Activated naive CD8-positive, alpha-beta T cell (primary cell): ENCODE measurements around the gene TP63.
"Not testable (repeated sequence)": the region's sequence is repeated elsewhere in the genome, so short reads cannot be mapped to it uniquely, and the experiment has no call there.

Source experiments
- H3K27ac Mint-ChIP-seq: one replicate; pipeline ENCODE4 v1.8.0; 2021; ENCODE audit warnings: mixed read lengths
- H3K27me3 Mint-ChIP-seq: one replicate; pipeline ENCODE4 v1.8.0; 2021; ENCODE audit warnings: mixed read lengths
- H3K36me3 Mint-ChIP-seq: one replicate; pipeline ENCODE4 v1.8.0; 2021; ENCODE audit warnings: mixed read lengths
- H3K4me1 Mint-ChIP-seq: one replicate; pipeline ENCODE4 v1.8.0; 2021; ENCODE audit warnings: low read depth, mixed read lengths
- H3K4me3 Mint-ChIP-seq: one replicate; pipeline ENCODE4 v1.8.0; 2021; ENCODE audit warnings: mild to moderate bottlenecking, mixed read lengths
- H3K9me3 Mint-ChIP-seq: one replicate; pipeline ENCODE4 v1.8.0; 2021; ENCODE audit warnings: low read depth, mixed read lengths

The TP63 gene

GRCh38 chr3:189638276-189639031 lies 7.3 kb downstream of the TP63 start:
- Mint-ChIP-seq H3K27ac (no peak overlapping the region), H3K9me3 (no peaks in the 10 kb centered on the region), H3K36me3 (no peaks in the 10 kb centered on the region), H3K4me1 (no peaks in the 10 kb centered on the region), H3K27me3 (no peaks in the 10 kb centered on the region), H3K4me3 (no peak overlapping the region)

- Mint-ChIP-seq H3K27me3 (no peaks in the 10 kb centered on the region), H3K9me3 (no peaks in the 10 kb centered on the region), H3K36me3 (no peaks in the 10 kb centered on the region), H3K4me3 (no peak overlapping the region), H3K27ac (no peak overlapping the region), H3K4me1 (no peaks in the 10 kb centered on the region)
Measured at GRCh38 chr3:189641776-189642175, 10.6 kb downstream of the TP63 start.

- Mint-ChIP-seq H3K4me3 (no peak overlapping the region), H3K9me3 (no peaks in the 10 kb centered on the region), H3K4me1 (no peaks in the 10 kb centered on the region), H3K27ac (no peak overlapping the region), H3K36me3 (no peaks in the 10 kb centered on the region), H3K27me3 (no peaks in the 10 kb centered on the region)
Measured at GRCh38 chr3:189646853-189647542, 15.8 kb downstream of the TP63 start.

DNA sequence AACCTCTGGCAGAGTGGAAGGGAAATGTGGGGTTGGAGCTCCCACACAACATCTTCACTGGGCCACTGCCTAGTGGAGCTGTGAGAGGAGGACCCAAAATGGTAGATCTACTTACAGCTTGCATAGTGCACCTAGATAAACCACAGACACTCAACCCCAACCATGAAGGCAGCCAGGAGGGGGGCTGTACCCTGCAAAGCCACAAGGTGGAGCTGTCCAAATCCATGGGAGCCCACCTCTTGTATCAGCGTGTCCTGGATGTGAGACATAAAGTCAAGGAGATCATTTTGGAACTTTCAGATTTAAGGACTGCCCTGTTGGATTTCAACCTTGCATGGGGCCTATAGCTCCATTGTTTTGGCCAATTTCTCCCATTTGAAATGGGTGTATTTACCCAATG lies 20.9 kb downstream of the TP63 start:
- Mint-ChIP-seq H3K4me3 (no peak overlapping the region), H3K4me1 (no peaks in the 10 kb centered on the region), H3K27ac (no peak overlapping the region), H3K36me3 (peaks cover 6% of the 10 kb centered on the region), H3K9me3 (peaks cover 16% of the 10 kb centered on the region), H3K27me3 (no peaks in the 10 kb centered on the region)

GRCh38 chr3:189655617-189656016 lies 24.4 kb downstream of the TP63 start:
- Mint-ChIP-seq H3K4me3 (no peak overlapping the region), H3K9me3 (peaks cover 21% of the 10 kb centered on the region), H3K27me3 (no peaks in the 10 kb centered on the region)

DNA sequence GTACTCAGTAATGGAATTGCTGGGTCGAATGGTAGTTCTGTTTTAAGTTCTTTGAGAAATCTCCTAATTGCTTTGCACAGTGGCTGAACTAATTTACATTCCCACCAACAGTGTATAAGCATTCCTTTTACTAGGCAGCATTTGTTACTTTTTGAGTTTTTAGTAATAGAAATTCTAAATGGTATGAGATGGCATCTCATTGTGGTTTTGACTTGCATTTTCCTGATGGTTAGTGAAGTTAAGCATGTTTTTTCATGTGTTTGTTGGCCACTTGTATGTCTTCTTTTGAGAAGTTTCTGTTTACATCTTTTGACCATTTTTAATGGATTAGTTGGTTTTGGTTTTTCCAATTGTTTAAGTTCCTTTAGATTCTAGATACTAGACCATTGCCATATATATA lies 28.4 kb downstream of the TP63 start:
- H3K4me1 Mint-ChIP-seq, result no peaks in the 10 kb centered on the region
- no peak overlapping the region for H3K4me3 Mint-ChIP-seq
- peaks cover 21% of the 10 kb centered on the region for H3K9me3 Mint-ChIP-seq
- H3K36me3 Mint-ChIP-seq, result peaks cover 6% of the 10 kb centered on the region
- no peak overlapping the region for H3K27ac Mint-ChIP-seq
- no peaks in the 10 kb centered on the region for H3K27me3 Mint-ChIP-seq

More at GRCh38 chr3:189655617-189656016, 24.4 kb downstream of the TP63 start:
- H3K27ac Mint-ChIP-seq, result no peak overlapping the region
- peaks cover 6% of the 10 kb centered on the region for H3K36me3 Mint-ChIP-seq
- no peaks in the 10 kb centered on the region for H3K4me1 Mint-ChIP-seq

GRCh38 chr3:189664311-189664710 lies 33.1 kb downstream of the TP63 start:
- Mint-ChIP-seq H3K4me3 (no peak overlapping the region), H3K27me3 (no peaks in the 10 kb centered on the region), H3K9me3 (no peaks in the 10 kb centered on the region), H3K4me1 (no peaks in the 10 kb centered on the region), H3K27ac (no peak overlapping the region), H3K36me3 (no peaks in the 10 kb centered on the region)

GRCh38 chr3:189672346-189672745 lies 41.2 kb downstream of the TP63 start:
- H3K27ac Mint-ChIP-seq, H3K36me3 Mint-ChIP-seq, H3K27me3 Mint-ChIP-seq, H3K9me3 Mint-ChIP-seq, H3K4me1 Mint-ChIP-seq, H3K4me3 Mint-ChIP-seq: not testable (repeated sequence)

DNA sequence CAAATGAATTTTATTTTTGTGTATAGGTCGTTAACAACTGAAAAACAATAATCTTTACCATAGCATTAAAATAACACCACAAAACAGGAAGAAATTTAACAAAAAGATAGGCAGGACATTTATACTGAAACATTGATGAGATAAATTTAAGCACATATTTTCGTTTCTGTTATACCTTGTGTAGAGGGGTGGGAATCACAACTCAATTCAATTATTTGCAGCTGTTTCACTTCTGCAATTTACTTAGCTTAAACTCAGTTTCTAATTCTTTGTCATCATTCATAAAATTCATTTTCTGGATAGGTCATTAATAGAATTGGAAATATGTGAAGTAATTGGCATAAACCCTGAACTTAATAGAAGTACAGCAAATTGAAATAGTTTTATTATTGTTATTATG lies 42.3 kb downstream of the TP63 start:
- peaks cover 2% of the 10 kb centered on the region for H3K27me3 Mint-ChIP-seq
- H3K36me3 Mint-ChIP-seq, result no peaks in the 10 kb centered on the region
- peaks cover 2% of the 10 kb centered on the region for H3K4me1 Mint-ChIP-seq
- H3K4me3 Mint-ChIP-seq, result no peak overlapping the region
- no peak overlapping the region for H3K27ac Mint-ChIP-seq
- H3K9me3 Mint-ChIP-seq, result peaks cover 2% of the 10 kb centered on the region

DNA sequence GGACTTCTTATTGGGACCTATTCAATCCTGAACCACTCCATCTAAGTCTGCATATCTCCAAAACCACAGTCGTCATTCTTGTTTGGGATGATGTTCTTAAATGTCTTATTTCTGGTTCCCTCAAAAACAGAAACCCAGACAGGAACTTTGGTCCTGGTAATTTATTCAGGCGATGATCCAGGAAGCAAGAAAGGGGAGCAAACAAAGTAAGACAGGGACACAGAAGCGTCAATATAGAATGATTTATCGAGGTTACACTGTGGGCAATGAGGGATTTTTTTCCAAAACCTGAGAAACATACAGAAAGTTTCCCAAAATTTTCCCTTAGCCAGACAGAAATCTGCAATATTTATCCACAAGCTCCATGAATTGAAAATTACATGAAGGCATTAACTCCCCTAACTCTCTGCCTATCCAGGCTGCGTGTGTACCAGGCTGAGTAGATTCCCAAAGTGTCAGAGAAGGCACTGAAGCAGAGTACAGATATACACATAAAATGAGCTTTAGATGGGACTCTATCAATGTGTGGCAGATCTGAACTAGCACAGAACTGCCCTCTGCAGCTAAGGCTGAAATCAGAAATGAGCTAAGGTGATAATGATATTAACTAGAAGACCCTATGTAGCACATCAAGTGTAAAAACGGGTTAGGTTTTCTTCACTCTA lies 43.2 kb downstream of the TP63 start:
- Mint-ChIP-seq H3K9me3 (peaks cover 6% of the 10 kb centered on the region), H3K4me3 (no peak overlapping the region), H3K27me3 (peaks cover 2% of the 10 kb centered on the region), H3K4me1 (peaks cover 2% of the 10 kb centered on the region), H3K36me3 (no peaks in the 10 kb centered on the region), H3K27ac (no peak overlapping the region)

DNA sequence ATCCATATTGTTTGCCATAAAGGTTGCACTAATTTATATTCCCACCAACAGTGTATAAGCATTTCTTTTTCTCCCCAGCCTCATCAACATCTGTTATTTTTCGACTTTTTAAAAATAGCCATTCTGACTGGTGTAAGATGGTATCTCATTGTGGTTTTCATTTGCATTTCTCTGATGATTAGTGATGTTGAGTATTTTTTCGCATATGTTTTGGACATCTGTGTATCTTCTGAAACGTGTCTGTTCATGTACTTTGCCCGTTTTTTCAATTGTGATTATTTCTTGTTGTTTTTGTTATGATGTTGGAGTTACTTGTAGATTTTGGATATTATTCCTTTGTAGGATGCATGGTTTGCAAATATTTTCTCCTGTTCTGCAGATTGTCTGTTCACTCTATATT lies 46.5 kb downstream of the TP63 start:
- Mint-ChIP-seq H3K27ac (no peak overlapping the region), H3K4me1 (no peaks in the 10 kb centered on the region), H3K36me3 (no peaks in the 10 kb centered on the region), H3K9me3 (peaks cover 6% of the 10 kb centered on the region), H3K27me3 (peaks cover 2% of the 10 kb centered on the region), H3K4me3 (no peak overlapping the region)

DNA sequence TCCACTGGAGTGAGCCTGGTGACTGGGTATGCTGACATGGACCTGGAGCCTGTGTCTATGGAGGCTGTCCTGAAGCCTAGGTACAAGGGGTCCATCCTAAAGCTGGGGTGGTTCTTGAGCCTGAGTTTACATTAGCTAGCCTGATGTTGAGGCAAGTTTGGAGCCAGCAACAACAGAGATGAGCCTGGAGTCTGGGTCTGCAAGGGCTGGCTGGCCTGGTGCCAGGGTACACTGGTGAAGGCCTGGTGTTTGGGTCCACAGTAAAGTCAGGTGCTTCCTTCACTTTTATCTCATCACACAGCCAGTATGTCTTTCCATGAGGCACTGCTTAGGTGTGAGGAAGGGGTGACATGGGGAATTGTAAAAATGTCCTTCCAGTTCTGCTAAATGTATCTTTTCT lies 49.5 kb downstream of the TP63 start:
- H3K4me3 Mint-ChIP-seq, result no peak overlapping the region
- H3K27me3 Mint-ChIP-seq, result peaks cover 2% of the 10 kb centered on the region
- H3K9me3 Mint-ChIP-seq, result peaks cover 6% of the 10 kb centered on the region
- H3K36me3 Mint-ChIP-seq, result peaks cover 2% of the 10 kb centered on the region
- H3K27ac Mint-ChIP-seq, result no peak overlapping the region
- H3K4me1 Mint-ChIP-seq, result peaks cover 5% of the 10 kb centered on the region

DNA sequence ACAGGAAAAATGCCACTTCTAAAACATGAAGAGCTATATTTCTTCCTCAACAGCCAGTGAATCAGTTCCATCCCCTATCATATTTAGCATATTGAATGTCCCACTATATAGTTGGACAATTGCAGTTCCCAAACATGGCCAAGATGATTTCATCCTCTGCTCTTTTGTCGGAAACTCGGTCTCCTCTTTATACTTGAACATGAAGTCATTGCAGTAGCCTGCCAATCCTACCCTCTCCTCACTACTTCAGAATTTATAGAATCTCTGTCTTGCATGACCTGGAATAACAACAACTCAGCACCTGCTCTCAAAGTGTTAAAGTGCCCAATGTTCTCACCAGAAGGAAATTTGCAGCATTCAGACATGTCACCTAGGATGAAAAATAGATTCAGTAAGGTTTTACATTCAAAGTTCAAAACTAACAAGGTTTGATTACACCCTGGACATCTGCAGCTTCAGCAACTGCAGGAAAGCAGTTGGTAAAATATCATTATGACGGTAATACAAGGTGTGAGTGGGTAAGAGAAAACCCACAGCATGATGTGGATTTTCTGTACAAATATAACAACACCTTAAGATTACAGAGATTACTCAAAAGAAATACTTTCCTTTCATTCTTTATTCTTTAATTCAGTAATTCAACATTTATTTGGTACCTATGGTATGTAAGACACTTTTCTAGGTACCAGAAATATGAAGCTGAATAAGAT lies 52.5 kb downstream of the TP63 start:
- H3K36me3 Mint-ChIP-seq, result peaks cover 2% of the 10 kb centered on the region
- H3K27me3 Mint-ChIP-seq, result no peaks in the 10 kb centered on the region
- H3K4me1 Mint-ChIP-seq, result peaks cover 6% of the 10 kb centered on the region
- peaks cover 2% of the 10 kb centered on the region for H3K9me3 Mint-ChIP-seq
- no peak overlapping the region for H3K27ac Mint-ChIP-seq
- no peak overlapping the region for H3K4me3 Mint-ChIP-seq

GRCh38 chr3:189684317-189684716 lies 53.1 kb downstream of the TP63 start:
- Mint-ChIP-seq H3K27me3 (no peaks in the 10 kb centered on the region), H3K9me3 (no peaks in the 10 kb centered on the region), H3K4me1 (peaks cover 8% of the 10 kb centered on the region), H3K27ac (no peak overlapping the region), H3K36me3 (peaks cover 2% of the 10 kb centered on the region), H3K4me3 (no peak overlapping the region)

GRCh38 chr3:189685291-189685690 lies 54.1 kb downstream of the TP63 start:
- peaks cover 5% of the 10 kb centered on the region for H3K36me3 Mint-ChIP-seq

More at GRCh38 chr3:189685291-189685690, 54.1 kb downstream of the TP63 start:
- Mint-ChIP-seq H3K27ac (no peak overlapping the region), H3K4me1 (peaks cover 8% of the 10 kb centered on the region), H3K9me3 (no peaks in the 10 kb centered on the region), H3K4me3 (no peak overlapping the region), H3K27me3 (no peaks in the 10 kb centered on the region)
